GM23338 (cell line): ENCODE measurements around the gene ZACN. TPM values are rescaled to one million over a fixed set of nuclear protein-coding genes. Genes with fewer than 3 reads are reported as not detected.

Experiments used
- ATAC-seq: fragments of 200-7000 bp; cut with Tn5 transposase; 3 replicates; pipeline ENCODE4 v1.9.1; 2020
- DNase-seq: peaks from one replicate; pipeline ENCODE4 v3.0.0-alpha.2; 2015; ENCODE audit warnings: low spot score
- H2AFZ ChIP-seq: fragments of 200-600 bp; sonication (generic); 2 replicates; pipeline ENCODE4 v1.8.0; 2016; ENCODE audit warnings: antibody characterized with exemption, mild to moderate bottlenecking, moderate library complexity
- H3F3A ChIP-seq: fragments of 200-600 bp; sonication (generic); replicated peaks from 2 replicates; pipeline ENCODE4 v1.8.0; 2017; ENCODE audit warnings: antibody characterized with exemption, mixed run types, low read depth
- H3K27ac ChIP-seq: fragments of 200-600 bp; sonication (generic); 2 replicates; pipeline ENCODE4 v1.6.1; 2016; ENCODE audit warnings: low read depth
- H3K27me3 ChIP-seq: fragments of 200-600 bp; sonication (generic); 2 replicates; pipeline ENCODE4 v1.8.0; 2016; ENCODE audit warnings: mild to moderate bottlenecking, mixed run types, moderate library complexity; ENCODE audit not compliant: insufficient read depth
- H3K36me3 ChIP-seq: fragments of 200-600 bp; sonication (generic); 2 replicates; pipeline ENCODE4 v1.8.0; 2016; ENCODE audit warnings: mild to moderate bottlenecking; ENCODE audit not compliant: insufficient read depth
- H3K4me1 ChIP-seq: fragments of 200-600 bp; sonication (generic); 2 replicates; pipeline ENCODE4 v1.8.0; 2016; ENCODE audit warnings: mild to moderate bottlenecking, moderate library complexity; ENCODE audit not compliant: insufficient read depth
- H3K4me2 ChIP-seq: fragments of 200-600 bp; sonication (generic); 2 replicates; pipeline ENCODE4 v1.7.1; 2017; ENCODE audit warnings: mixed run types
- H3K4me3 ChIP-seq: fragments of 200-600 bp; sonication (generic); 2 replicates; pipeline ENCODE4 v1.6.1; 2016; ENCODE audit warnings: mixed run types
- H3K79me2 ChIP-seq: fragments of 200-600 bp; sonication (generic); replicated peaks from 2 replicates; pipeline ENCODE4 v1.8.0; 2017; ENCODE audit warnings: mild to moderate bottlenecking; ENCODE audit not compliant: insufficient read depth
- H3K9me2 ChIP-seq: fragments of 200-600 bp; sonication (generic); 2 replicates; pipeline ENCODE4 v1.8.0; 2017; ENCODE audit not compliant: insufficient read depth
- H4K20me1 ChIP-seq: fragments of 200-600 bp; sonication (generic); replicated peaks from 2 replicates; pipeline ENCODE4 v1.8.0; 2017; ENCODE audit warnings: mild to moderate bottlenecking; ENCODE audit not compliant: insufficient read depth
- H3K27ac Mint-ChIP-seq: 2 replicates; pipeline ENCODE4 v1.8.0; 2020; ENCODE audit warnings: inconsistent platforms, mild to moderate bottlenecking, moderate library complexity, mixed read lengths
- H3K27me3 Mint-ChIP-seq: 3 replicates; pipeline ENCODE4 v1.8.0; 2022; ENCODE audit warnings: low read depth, mild to moderate bottlenecking, moderate library complexity, mixed read lengths, inconsistent platforms; ENCODE audit not compliant: insufficient read depth, poor library complexity
- H3K36me3 Mint-ChIP-seq: 3 replicates; pipeline ENCODE4 v1.8.0; 2021; ENCODE audit warnings: low read depth, mild to moderate bottlenecking, inconsistent platforms, moderate library complexity, mixed read lengths
- H3K4me1 Mint-ChIP-seq: 3 replicates; pipeline ENCODE4 v1.8.0; 2020; ENCODE audit warnings: mild to moderate bottlenecking, inconsistent platforms, mixed read lengths
- H3K4me3 Mint-ChIP-seq: 3 replicates; pipeline ENCODE4 v1.8.0; 2021; ENCODE audit warnings: moderate library complexity, mild to moderate bottlenecking, inconsistent platforms, mixed read lengths
- H3K9me3 Mint-ChIP-seq: 3 replicates; pipeline ENCODE4 v1.8.0; 2020; ENCODE audit warnings: moderate library complexity, mild to moderate bottlenecking, inconsistent platforms, mixed read lengths
- CREB1 ChIP-seq: fragments of 250-450 bp; sonication (Bioruptor Pico); IDR thresholded peaks from 2 replicates; pipeline ENCODE4 v1.5.0; 2020; ENCODE audit warnings: low read depth, mild to moderate bottlenecking, moderate library complexity
- EZH2phosphoT487 ChIP-seq: fragments of 200-600 bp; sonication (generic); IDR thresholded peaks from one replicate; pipeline ENCODE4 v1.8.1; 2018; ENCODE audit warnings: antibody characterized with exemption; ENCODE audit not compliant: unreplicated experiment
- JUNB ChIP-seq: IDR thresholded peaks from one replicate; pipeline ENCODE4 v1.6.1; 2016; ENCODE audit warnings: antibody characterized with exemption; ENCODE audit not compliant: unreplicated experiment
- NANOG ChIP-seq: IDR thresholded peaks from 2 replicates; pipeline ENCODE4 v1.6.1; 2016; ENCODE audit warnings: antibody characterized with exemption, borderline replicate concordance
- POLR2AphosphoS5 ChIP-seq: IDR thresholded peaks from 2 replicates; pipeline ENCODE4 v1.6.1; 2016; ENCODE audit warnings: antibody characterized with exemption, low read depth
- STAT1 ChIP-seq: IDR thresholded peaks from one replicate; pipeline ENCODE4 v1.6.1; 2016; ENCODE audit warnings: antibody characterized with exemption; ENCODE audit not compliant: unreplicated experiment
- ZNF114 ChIP-seq: fragments of 250-450 bp; sonication (Bioruptor Pico); IDR thresholded peaks from 2 replicates; pipeline ENCODE4 v1.5.0; 2020; ENCODE audit warnings: mild to moderate bottlenecking, moderate library complexity
- polyA plus RNA-seq: library from polyadenylated mRNA; unstranded; fragments of >200 nt; fragmentation: Nextera tagmentation; extraction: Ambion mirVana; gene quantifications from 2 replicates; pipeline ENCODE4 v1.2.1, GENCODE V29; 2016
- total RNA-seq: library from RNA; depleted of rRNA; stranded (reverse); fragments of >200 nt; shearing (Covaris generic); gene quantifications from 2 replicates; pipeline ENCODE4 v1.2.3, GENCODE V29; 2014
- TF ChIP-seq, protein P1 (sequence below): IDR thresholded peaks from 2 replicates; pipeline ENCODE4 v1.6.1; 2016; ENCODE audit warnings: antibody characterized with exemption
- TF ChIP-seq, protein P2 (sequence below), 2 experiments: fragments of 200-600 bp in 1 of 2; sonication (generic) in 1 of 2; conservative IDR thresholded peaks; 2 replicates each; pipeline versions ENCODE4 v1.5.1 to v1.6.1; 2016 to 2017; ENCODE audit warnings: antibody characterized with exemption in 2 of 2, low read depth in 2 of 2, mild to moderate bottlenecking in 2 of 2, moderate library complexity in 1 of 2
- TF ChIP-seq, protein P3 (sequence below): fragments of 250-450 bp; sonication (Bioruptor Pico); IDR thresholded peaks from 2 replicates; pipeline ENCODE4 v1.5.0; 2020; ENCODE audit warnings: mild to moderate bottlenecking, moderate library complexity

ZACN gene
- total and polyA plus RNA-seq, 2 experiments from 2014 or later: 0.47 TPM; not detected in 1

DNA sequence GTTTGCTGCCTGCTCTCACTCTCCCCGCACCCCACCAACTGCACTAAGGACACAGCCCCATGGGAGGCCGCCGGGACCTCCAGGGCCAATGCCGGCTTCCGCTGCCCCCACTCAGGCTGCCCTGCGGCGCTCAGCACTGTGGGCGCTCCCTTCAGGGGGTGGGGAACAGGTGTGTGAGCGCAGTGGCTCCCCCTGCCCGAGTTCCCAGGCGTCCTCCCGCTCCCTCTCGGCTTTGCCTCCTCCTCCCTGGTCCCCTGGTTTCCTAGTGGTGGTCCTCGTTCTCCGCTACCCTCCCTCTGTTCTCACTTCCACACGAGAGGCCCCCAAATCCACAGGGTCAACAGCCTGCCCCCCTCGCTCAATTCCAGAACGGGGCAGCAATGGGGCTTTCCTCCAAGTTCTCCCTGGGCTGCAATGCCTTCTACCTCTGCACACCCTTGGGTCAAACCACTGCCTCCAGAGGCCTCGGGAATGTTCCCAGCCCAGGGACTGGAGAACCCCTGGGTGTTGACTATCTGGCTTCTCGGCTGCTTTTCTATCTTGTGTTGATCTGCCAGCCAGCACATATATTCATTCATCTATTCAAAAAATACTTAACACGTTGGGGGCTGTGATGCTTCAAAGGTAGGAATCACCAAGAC is 52.2 kb downstream of the ZACN start:
- no peak for ATAC-seq
- Histone ChIP-seq H3K27me3 (peaks cover 46% of the 10 kb centered on the region), H3K4me1 (peaks cover 53% of the 10 kb centered on the region), H3K79me2 (no peaks in the 10 kb centered on the region), H4K20me1 (no peaks in the 10 kb centered on the region), H2AFZ (peak overlapping the region; percentile 78), H3K4me3 (peak overlapping the region; percentile 85), H3K9me2 (no peaks in the 10 kb centered on the region), H3F3A (peaks cover 24% of the 10 kb centered on the region), H3K36me3 (no peaks in the 10 kb centered on the region), H3K27ac (no peak overlapping the region), H3K4me2 (peak overlapping the region; percentile 91)
- Mint-ChIP-seq H3K27ac (peak overlapping the region; percentile 45; the same call in 1 of the 2 replicates), H3K9me3 (no peaks in the 10 kb centered on the region; the same call in 2 of the 3 replicates), H3K4me3 (peak overlapping the region; percentile 48; the same call in 2 of the 3 replicates), H3K36me3 (no peaks in the 10 kb centered on the region), H3K27me3 (peaks cover 36% of the 10 kb centered on the region), H3K4me1 (peaks cover 52% of the 10 kb centered on the region)
- TF ChIP-seq, protein P1, sequence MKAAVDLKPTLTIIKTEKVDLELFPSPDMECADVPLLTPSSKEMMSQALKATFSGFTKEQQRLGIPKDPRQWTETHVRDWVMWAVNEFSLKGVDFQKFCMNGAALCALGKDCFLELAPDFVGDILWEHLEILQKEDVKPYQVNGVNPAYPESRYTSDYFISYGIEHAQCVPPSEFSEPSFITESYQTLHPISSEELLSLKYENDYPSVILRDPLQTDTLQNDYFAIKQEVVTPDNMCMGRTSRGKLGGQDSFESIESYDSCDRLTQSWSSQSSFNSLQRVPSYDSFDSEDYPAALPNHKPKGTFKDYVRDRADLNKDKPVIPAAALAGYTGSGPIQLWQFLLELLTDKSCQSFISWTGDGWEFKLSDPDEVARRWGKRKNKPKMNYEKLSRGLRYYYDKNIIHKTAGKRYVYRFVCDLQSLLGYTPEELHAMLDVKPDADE: no peak
- no peak for TF ChIP-seq CREB1 (CRISPR knock-in tag)
- no peak for TF ChIP-seq ZNF114
- no peak for TF ChIP-seq EZH2phosphoT487
- TF ChIP-seq, protein P2, sequence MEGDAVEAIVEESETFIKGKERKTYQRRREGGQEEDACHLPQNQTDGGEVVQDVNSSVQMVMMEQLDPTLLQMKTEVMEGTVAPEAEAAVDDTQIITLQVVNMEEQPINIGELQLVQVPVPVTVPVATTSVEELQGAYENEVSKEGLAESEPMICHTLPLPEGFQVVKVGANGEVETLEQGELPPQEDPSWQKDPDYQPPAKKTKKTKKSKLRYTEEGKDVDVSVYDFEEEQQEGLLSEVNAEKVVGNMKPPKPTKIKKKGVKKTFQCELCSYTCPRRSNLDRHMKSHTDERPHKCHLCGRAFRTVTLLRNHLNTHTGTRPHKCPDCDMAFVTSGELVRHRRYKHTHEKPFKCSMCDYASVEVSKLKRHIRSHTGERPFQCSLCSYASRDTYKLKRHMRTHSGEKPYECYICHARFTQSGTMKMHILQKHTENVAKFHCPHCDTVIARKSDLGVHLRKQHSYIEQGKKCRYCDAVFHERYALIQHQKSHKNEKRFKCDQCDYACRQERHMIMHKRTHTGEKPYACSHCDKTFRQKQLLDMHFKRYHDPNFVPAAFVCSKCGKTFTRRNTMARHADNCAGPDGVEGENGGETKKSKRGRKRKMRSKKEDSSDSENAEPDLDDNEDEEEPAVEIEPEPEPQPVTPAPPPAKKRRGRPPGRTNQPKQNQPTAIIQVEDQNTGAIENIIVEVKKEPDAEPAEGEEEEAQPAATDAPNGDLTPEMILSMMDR (conservative IDR thresholded peaks at IDR 0.05; ENCODE audit: low read depth in 2 of 2): peak in 1 of 2 experiments; percentile 15; a peak in 1 of 4 replicates
- peak; percentile 50 for DNase-seq

DNA sequence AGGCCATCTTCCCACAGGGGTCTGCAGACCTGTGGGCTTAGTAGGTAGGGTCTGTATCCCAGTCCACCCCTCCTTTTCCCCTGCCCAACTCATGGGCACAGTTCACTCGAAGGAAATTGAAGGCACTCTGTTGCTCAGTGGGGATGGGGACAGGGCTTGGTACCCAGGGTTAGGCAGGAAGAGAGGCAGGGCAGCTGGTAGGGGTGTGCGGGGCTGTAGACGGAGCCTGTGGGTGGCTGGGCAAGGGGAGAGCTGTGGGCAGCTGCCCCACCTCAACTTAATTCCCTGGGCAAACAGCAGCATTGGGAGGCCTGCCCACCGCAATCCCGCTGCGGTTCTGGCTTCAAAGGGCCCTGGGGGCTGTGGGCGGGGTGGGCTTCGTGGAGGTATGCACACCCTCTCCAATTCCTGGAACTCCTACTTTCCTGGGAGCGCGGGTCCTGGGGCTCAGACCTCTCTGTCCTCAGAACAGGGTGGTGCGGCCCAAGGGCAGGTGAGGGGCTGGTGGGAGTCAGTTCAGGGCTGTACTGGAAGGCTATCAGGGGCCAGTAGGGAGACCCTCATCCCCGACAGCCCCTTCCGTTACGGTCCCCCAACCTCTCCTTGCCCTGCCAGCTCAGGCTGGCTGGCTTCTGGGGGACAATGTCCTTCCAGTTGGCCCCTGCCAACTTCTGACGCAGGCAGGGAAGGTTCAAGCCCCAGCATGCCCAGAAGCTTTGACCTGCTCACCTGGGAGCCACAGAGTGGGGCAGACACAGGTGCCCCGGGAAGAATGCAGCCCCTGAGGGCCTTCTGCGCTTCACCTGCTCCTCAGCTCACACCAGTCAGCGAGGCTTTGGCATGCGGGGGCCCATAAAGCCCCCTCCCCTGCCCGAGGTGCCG is 53.0 kb downstream of the ZACN start:
- H2AFZ ChIP-seq: no peak overlapping the region
- peak; percentile 18 for ATAC-seq
- H3K27me3 ChIP-seq: peaks cover 53% of the 10 kb centered on the region
- no peaks in the 10 kb centered on the region for H3K36me3 ChIP-seq
- Mint-ChIP-seq H3K9me3 (no peaks in the 10 kb centered on the region; the same call in 2 of the 3 replicates), H3K36me3 (no peaks in the 10 kb centered on the region), H3K4me3 (peak overlapping the region; percentile 48), H3K4me1 (peaks cover 53% of the 10 kb centered on the region), H3K27me3 (peaks cover 43% of the 10 kb centered on the region), H3K27ac (peak overlapping the region; percentile 45; the same call in 1 of the 2 replicates)
- peaks cover 23% of the 10 kb centered on the region for H3F3A ChIP-seq
- peak overlapping the region; percentile 85 for H3K4me3 ChIP-seq
- DNase-seq: peak; percentile 24
- no peaks in the 10 kb centered on the region for H4K20me1 ChIP-seq
- peak overlapping the region; percentile 91 for H3K4me2 ChIP-seq
- TF ChIP-seq POLR2AphosphoS5 (0 out of 2 replicates have a peak, but pooled peaks have one; percentile 11), CREB1 (CRISPR knock-in tag) (no peak), NANOG (no peak), JUNB (no peak), STAT1 (no peak), EZH2phosphoT487 (no peak)
- TF ChIP-seq, protein P3, sequence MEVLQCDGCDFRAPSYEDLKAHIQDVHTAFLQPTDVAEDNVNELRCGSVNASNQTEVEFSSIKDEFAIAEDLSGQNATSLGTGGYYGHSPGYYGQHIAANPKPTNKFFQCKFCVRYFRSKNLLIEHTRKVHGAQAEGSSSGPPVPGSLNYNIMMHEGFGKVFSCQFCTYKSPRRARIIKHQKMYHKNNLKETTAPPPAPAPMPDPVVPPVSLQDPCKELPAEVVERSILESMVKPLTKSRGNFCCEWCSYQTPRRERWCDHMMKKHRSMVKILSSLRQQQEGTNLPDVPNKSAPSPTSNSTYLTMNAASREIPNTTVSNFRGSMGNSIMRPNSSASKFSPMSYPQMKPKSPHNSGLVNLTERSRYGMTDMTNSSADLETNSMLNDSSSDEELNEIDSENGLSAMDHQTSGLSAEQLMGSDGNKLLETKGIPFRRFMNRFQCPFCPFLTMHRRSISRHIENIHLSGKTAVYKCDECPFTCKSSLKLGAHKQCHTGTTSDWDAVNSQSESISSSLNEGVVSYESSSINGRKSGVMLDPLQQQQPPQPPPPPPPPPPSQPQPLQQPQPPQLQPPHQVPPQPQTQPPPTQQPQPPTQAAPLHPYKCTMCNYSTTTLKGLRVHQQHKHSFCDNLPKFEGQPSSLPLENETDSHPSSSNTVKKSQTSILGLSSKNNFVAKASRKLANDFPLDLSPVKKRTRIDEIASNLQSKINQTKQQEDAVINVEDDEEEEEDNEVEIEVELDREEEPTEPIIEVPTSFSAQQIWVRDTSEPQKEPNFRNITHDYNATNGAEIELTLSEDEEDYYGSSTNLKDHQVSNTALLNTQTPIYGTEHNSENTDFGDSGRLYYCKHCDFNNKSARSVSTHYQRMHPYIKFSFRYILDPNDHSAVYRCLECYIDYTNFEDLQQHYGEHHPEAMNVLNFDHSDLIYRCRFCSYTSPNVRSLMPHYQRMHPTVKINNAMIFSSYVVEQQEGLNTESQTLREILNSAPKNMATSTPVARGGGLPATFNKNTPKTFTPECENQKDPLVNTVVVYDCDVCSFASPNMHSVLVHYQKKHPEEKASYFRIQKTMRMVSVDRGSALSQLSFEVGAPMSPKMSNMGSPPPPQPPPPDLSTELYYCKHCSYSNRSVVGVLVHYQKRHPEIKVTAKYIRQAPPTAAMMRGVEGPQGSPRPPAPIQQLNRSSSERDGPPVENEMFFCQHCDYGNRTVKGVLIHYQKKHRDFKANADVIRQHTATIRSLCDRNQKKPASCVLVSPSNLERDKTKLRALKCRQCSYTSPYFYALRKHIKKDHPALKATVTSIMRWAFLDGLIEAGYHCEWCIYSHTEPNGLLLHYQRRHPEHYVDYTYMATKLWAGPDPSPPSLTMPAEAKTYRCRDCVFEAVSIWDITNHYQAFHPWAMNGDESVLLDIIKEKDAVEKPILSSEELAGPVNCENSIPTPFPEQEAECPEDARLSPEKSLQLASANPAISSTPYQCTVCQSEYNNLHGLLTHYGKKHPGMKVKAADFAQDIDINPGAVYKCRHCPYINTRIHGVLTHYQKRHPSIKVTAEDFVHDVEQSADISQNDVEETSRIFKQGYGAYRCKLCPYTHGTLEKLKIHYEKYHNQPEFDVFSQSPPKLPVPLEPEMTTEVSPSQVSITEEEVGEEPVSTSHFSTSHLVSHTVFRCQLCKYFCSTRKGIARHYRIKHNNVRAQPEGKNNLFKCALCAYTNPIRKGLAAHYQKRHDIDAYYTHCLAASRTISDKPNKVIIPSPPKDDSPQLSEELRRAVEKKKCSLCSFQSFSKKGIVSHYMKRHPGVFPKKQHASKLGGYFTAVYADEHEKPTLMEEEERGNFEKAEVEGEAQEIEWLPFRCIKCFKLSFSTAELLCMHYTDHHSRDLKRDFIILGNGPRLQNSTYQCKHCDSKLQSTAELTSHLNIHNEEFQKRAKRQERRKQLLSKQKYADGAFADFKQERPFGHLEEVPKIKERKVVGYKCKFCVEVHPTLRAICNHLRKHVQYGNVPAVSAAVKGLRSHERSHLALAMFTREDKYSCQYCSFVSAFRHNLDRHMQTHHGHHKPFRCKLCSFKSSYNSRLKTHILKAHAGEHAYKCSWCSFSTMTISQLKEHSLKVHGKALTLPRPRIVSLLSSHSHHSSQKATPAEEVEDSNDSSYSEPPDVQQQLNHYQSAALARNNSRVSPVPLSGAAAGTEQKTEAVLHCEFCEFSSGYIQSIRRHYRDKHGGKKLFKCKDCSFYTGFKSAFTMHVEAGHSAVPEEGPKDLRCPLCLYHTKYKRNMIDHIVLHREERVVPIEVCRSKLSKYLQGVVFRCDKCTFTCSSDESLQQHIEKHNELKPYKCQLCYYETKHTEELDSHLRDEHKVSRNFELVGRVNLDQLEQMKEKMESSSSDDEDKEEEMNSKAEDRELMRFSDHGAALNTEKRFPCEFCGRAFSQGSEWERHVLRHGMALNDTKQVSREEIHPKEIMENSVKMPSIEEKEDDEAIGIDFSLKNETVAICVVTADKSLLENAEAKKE (CRISPR knock-in tag): no peak
- H3K9me2 ChIP-seq: no peaks in the 10 kb centered on the region
- peak overlapping the region; percentile 79; the same call in 1 of the 2 replicates for H3K27ac ChIP-seq
- H3K4me1 ChIP-seq: peaks cover 61% of the 10 kb centered on the region
- H3K79me2 ChIP-seq: no peaks in the 10 kb centered on the region
